HG03439 (cell line): ENCODE measurements around the gene RAP1GAP2.
"Not testable (repeated sequence)": the region's sequence is repeated elsewhere in the genome, so short reads cannot be mapped to it uniquely, and the experiment has no call there.

Experiments
- ATAC-seq: cut with Tn5 transposase; IDR thresholded peaks from one replicate; pipeline ENCODE4 v1.9.1; 2021; ENCODE audit warnings: mild to moderate bottlenecking, moderate library complexity; ENCODE audit not compliant: unreplicated experiment

Gene RAP1GAP2

DNA sequence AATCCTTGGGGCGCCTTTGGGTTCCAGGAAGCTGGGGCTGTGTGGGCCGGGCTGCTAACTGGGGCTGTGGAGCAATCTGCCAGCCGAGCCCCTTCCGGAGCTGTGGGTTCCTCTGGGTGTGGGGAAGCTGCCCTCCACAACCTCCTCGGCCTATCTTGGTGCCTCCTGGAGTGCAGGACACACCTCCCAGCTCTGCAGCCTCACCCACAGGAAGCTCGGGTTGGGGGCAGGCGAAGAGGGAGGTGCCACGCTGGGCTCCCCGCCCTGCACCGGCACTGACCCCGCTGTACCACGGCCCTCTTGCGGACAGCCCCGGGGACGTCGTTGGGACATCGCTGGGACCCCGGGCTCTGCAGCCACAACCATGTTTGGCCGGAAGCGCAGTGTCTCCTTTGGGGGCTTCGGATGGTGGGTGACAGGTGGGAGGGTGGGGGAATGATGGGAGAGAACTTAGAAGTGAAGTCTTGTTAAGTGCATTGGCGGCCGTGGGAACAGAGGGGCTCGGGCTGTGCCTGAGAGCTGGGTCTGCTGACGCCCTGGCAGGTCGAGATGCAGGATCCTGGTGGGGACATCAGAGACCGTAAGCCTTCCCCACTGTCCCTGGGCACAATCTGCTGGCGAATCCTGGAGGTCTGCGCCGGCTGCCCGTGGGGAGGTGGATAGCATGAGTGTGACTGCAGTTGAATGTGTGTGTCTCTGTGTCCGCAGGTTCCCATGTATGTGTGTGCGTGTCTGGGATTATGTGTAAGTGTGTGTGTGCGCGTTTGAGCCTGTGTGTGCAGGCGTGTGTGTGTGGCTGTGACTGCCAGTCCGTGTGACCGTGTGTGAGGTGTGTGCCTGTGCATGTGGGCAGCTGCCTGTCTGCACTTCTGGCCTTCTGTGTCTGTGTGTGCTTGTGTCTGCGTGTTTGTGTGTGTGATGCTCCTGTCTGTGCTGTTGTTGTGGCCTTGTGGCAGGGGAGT lies at the start of gene RAP1GAP2:
Gene RAP1GAP2 (plus strand): TSS at position 275 of the 962 bp plus-strand sequence. CDS start 90 bp downstream, at position 365.
- ATAC-seq: no peak

DNA sequence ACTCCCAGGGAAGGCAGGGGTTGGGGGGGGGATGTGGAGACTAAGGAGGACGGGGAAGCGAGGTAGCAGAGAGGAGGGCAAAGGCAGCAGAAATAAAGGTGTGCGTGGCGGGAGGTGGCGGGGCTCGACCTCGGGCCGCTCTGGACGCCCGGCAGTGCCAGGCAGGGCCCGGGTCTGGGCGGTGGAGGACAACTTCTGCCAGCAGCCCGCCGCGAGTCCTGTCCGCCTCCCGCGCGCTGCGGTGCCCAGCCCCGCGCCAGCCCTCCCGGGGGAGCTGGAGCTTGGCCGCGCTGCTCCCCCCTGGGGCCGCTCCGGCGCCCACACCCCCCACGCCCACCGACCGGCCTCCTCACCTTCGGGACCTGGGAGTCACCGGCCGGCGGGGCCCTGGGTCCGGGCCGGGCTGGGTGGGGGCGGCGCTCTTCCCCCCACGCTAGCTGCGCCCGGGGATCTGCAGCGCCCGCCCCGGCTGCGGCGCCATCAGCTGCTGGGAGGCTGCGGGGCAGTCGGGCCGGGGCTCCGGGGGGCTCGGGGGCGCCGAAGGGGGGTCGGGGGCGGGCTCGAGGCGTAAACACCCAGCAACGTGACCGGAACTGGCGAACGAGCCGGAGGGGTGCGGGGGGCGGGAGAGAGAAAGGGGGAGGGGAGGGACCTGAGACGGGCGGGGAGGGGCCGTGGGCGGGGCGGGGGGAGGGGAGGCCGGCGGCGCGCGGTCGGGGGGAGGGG lies 47.0 kb upstream of the RAP1GAP2 start, which contains the start of gene CCDC92B:
Gene CCDC92B (minus strand): TSS at position 595 of the 726 bp plus-strand sequence. CDS start 14,507 bp downstream, outside the sequence.
- ATAC-seq: no peak

DNA sequence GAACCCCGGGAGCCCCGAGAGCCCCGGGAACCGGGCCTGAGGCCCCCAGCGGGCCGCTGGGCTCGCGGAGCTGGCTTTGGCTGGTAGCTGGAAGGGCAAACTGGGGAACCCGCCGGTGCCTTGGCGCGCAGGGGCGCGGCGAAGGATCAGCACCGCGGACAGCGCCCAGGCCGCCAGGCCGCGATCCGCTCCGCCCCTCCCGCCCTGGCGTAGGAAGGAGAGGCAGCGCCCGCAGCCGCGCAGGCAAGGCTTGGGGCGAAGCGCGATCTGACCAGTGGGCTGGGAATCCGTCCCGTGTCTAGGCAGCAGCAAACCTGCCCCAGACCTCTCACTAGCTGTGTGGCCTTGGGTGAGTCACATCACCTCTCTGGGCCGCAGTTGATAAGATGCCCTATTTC lies 46.5 kb upstream of the RAP1GAP2 start:
- ATAC-seq: no peak

DNA sequence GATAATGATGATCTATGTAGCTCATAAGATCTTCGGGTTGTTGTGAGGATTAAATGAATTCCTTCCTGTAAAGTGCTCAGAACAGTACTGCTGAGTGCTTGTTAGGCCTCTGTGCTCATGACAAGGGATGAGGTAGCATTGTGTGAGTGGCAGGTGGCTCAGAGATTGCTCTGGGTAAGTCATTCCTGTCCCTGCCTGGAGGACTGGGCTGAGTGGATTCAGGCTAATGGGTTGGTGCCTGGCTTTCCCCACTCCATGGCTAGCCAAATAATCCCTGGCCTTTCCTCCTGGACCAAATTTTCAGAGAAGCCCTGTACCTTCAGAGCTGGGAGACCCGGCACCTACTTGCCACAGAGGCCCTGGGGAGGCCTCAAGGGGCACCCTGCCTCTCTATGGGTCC lies 45.5 kb upstream of the RAP1GAP2 start:
- ATAC-seq: no peak

DNA sequence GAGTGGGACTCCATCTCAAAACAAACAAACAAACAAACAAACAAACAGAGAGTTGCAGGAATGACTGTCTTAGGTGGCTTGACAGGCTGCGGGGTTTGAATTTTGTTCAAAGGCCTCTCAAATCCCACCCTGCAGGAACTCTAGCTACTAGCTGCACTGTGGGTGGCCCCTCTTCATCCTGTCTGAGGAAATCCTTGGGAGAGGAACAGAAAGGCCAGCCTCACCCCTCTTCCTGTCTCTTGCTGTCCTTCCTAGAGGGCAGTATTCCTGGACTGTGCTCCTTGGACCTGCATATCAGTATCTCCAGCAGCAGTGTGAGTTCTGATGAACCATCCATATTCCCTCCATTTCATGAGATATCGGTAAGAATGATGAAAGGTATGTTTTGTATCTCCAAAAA lies 44.7 kb upstream of the RAP1GAP2 start:
- ATAC-seq: no peak

DNA sequence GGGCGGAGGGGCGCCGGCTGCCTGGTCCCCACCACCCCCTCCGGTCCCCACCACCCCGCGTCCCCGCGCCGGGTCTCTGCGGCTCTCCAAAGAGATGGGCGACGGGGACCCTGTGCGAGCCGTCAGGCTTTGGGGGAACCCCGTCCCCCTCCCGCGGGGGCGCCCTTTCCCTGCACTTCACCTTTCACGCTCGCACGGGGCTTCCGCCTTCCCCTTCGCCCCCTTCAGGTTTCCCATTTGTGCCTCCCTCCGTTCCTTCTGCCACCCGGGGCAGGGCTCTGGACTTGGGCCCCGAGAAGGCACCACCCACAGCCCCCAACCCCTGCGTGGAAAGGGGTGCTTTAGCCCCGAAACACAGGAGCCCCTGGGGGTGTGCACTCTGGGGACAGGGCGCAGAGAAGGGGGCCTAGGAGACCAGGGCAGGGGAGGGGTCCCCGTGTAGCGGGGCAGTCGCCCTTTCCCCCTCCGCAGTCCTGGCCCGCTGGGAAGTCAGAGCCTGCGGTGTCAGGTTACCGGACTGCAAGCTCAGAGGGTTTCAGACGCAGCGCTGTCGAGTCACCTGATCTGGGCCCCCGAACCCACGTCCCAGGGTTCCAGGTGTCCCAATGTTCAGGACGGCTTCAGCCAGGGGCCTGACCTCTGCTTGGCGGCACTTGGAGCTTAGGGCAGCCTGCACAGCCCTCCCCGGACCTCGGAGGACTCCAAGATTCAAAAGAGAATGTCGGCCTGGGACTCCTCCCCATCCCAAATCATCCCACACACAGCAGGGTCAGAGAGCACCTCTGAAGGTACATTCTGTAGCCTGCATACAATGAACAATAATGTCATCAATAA lies 40.1 kb upstream of the RAP1GAP2 start:
- ATAC-seq: no peak

DNA sequence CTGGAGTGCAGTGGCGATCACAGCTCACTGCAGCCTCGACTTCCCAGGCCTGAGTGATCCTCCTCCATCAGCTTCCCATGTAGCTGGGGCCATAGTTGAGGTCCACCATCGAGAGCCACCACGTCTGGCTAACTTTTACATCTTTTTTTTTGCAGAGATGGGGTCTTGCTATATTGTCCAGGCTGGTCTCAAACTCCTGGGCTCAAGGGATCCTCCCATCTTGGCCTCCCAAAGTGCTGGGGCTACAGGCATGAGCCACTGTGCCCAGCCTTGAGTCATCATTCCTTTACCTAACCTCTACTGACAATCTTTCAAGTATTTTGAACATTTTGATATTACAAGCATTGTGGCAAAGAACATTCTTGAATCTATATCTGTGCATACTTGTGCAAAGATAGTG lies 37.4 kb upstream of the RAP1GAP2 start:
- no peak for ATAC-seq

DNA sequence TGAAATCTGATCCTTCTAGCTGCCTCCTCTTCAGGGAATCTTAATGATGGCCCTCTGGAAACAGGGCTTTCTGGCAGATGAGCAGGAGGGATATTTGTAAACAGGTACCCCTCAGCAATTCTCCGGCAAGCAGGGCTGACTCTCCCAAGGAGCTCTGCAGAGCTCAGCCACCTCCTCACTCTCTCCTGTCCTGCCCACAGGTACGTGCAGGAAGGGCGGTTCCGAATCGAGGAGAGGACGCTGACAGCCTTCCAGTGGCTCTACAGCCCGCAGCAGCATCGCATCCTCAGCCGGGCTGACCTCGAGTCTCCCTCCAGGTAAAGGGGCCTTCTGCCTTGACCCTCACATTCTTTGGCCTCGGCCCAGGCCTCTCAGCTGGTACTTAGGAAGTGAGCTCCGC lies 26.1 kb upstream of the RAP1GAP2 start:
- ATAC-seq: no peak

DNA sequence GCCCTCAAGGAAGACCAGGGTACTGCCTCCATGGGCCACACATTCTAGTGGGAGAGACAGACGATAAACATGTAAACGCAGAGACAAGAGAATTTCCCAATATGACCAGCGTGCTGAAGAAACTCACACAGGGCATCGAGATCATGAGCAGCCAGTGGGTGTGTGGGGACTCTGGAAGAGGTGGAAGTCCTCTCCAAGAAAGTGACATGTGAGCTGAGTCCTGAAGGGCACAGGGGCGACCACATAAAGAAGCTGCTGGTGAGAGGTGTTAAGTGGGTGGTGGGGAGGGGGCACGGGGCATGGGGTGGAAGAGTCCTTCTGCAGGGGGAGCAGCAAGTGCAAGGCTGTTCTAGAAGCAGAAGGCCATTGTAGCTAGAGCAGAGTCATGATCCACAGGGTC lies 21.0 kb upstream of the RAP1GAP2 start:
- ATAC-seq: no peak

DNA sequence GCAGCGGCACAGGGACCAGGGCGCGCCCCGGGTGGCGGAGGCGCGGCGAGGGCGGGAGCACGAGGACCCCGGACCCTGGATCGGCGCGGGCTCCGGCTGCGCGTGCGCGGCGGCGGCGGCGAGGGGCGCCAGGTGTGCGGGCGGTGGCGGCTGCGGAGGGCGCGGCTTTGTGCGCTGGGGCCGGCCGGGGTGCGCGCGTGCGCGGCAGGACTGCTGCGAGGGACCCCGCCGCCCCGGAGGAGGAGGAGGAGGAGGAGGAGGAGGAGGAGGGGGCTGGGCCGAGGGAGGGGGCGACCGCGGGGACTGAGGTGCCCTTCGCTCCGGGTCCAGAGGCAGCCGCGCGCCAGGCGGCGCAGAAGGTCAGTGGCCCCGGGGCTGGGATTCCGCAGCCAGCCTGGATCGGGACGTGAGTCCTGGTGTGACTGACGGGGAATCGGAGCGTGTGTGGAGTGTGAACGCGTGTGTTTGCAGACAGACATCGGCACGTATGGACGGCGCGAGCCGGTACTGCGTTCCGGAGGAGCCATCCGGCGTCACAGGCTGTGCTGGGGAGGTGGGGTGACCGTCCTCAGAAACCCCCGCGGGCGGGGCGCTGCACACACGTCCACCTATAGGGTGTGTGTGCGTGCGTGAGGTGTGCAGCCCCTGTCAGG lies 19.5 kb upstream of the RAP1GAP2 start:
- no peak for ATAC-seq

DNA sequence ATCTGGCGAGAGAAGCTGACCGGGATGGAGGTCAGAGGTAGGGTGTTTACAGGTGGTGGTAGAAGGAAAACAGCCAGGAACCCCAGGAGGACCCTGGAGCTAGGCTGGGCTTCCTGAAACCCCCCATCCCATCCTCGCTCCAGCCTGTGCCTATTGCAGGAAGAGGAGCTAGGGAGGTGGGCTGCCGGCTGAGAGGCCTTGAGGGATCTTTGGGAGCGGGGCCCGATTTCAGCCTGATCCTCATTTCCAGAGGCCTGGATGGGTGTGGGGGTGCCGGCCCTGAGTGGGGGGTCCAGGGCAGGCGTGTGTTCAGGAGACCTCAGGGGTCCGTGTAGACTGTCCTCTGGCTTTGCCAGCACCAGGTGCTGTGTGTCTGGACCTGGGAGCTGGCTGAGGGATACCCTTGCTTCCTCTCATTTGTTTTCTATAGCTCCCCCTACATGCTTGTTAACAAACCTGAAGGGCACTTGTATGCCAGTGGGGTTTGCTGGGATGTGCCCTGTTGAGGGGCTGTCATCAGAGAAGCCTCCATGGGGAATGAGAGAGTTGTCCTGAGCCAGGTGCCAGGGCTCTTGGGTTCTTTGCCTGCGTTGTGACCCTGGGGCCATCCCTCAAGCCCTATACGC lies 18.9 kb upstream of the RAP1GAP2 start:
- no peak for ATAC-seq

DNA sequence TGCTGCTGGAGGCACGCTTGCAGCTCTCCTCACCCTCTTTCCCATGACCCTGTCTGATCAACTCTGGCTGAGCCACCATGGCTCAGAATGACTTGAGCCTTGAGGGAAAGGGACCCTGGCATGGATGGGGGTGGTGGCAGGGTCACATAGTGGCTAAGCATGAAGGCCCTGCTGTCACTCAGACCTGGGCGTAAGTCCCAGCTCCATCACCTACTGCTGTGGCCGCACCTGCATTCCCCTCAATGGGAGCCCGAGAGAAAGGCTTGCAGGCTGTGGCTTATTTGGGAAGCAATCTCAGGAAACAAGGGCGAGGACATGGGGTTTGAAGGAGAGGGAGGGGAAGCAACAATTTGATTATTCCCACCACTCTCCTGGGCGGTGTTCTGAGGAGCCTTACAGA lies 17.7 kb upstream of the RAP1GAP2 start:
- no peak for ATAC-seq

DNA sequence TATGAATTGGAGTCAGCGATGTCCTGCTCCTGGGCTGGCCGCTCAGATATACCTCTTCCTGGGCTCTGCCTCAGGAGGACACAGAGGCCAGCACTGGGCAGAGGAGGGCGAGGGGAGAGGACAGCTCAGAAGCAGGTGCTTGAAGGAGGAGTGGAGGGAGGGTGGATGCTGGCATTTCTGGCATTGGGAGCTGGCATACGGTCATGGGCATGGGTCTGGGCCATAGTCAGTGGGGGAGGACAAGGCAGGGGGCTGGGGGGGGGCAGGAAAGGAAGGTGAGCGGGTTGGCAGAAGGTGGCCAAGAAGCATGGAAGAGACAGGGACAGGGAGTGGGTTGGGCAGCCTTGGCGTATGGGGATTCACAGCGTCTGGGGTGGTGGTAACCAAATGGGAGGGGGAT lies 16.7 kb upstream of the RAP1GAP2 start:
- ATAC-seq: no peak

DNA sequence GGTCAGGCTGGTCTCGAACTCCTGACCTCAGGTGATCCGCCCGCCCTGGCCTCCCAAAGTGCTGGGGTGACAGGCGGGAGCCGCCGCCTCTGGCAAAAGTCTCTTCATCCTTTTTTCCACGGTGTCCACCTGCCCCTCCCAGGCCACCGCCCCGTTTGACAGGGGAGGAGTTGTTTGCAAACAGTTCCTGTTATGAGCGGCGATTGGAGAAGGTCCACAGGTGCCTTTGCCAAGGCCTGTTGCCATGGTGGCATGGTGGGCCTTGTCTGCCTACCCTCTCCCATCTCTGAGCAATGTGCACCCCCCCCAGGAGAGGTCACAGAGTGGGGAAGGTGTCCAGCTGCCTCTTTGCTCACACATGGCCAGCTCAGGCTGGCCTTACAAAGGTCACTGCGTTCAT lies 16.0 kb upstream of the RAP1GAP2 start:
- ATAC-seq: no peak

DNA sequence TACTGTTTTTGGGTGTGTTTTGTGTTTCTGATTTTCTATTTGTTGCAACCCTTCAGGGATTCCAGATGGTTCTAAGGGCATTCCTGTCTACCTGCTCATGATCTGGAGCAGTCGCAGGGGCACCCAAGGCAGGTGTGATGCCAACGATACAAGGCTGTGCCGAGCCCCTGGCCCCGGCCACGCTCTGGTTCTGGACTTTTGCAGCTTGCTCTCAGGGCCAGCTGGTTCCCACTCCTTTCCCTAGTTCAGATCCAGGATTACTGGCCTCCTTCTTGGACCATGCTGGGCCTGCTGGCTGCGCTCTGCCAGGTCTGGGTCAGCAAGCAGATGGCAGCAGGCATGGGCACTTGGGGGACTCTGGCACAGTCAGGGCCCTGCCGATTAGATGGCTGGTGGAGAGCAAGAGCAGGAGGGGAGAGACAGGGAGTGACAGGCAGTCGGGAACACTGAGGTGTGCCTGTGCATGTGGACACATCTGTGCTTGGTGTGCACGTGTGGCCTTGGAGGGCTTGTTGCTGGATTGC lies 15.2 kb upstream of the RAP1GAP2 start:
- ATAC-seq: no peak

DNA sequence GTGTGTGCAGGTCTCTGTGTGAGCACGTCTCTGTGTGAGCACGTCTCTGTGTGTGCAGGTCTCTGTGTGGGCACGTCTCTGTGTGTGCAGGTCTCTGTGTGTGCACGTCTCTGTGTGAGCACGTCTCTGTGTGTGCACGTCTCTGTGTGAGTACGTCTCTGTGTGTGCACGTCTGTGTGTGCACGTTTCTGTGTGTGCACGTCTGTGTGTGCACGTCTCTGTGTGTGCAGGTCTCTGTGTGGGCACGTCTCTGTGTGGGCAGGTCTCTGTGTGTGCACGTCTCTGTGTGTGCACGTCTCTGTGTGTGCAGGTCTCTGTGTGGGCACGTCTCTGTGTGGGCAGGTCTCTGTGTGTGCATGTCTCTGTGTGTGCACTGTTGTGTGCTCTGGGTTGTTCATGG lies 14.6 kb upstream of the RAP1GAP2 start:
- ATAC-seq: not testable (repeated sequence)

DNA sequence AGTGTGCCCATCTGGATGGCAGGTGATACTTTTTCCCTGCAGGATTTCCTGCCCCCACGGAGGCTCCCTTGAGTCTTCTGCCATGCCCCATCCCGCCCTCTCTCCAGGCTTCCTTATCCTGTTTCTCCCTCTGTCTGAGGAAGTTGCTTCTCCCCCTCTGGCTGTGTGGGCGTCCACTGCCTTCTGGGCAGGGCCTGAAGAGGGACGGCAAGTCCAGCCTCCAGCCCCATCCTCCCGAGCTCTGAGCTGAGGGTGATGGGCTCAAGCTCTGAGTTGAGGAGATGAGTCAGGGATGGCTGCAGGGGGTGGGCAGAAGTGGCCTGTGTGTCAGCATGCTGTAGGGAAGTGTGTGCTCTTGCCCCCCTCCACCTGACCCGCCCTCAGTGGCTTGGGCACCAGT lies 14.2 kb upstream of the RAP1GAP2 start:
- ATAC-seq: no peak

DNA sequence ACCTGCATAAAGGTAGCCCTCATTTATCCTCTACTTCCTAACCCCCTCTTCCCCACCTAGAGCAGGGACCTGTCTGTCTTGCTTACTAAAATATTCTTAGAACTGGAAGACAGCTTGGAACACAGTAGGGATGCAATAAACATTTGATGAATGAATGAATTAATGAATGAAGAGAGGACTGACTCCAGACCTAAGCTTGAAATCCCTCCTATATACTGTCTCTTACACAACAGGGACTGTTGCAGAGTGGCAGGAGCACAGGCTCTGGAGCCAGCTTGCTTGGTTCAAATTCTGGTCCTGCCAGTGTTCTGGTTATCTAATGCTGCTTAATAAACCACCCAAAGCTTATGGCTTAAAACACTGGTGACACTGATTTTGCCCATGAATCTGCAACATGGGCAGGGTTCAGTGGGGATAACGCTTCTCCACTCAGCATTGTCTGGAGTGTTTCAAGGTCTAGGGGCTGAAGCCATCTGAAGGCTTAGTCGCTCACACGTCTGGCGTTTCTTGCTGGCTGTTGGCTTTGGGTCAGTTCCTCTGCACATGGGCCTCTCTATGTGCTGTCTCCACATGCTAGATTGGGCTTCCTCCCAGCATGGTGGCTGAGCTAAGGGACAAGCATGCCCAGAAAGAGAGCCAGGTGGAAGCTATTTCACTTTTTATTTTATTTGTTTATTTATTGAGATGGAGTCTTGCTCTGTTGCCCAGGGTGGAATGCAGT lies 12.8 kb upstream of the RAP1GAP2 start:
- ATAC-seq: no peak

DNA sequence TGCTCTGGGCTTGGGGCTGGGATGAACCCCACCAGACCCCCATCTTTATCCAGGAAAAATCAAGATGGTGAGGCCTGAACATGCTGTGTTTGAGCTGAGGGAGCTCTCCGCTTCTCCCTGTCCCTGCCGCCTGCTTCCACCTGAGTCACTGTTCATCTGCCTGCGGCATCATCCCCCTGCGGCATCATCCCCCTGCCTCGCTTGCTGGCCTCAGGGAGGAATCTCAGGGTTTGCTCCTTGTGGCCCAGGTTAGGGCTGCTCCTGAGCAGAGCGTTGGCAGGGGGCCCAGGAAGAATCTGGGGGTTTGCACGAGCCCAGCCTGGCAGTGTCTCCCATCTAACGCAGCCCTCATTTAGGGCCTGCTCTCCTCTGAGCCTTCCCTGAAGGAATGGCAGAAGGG lies 11.4 kb upstream of the RAP1GAP2 start:
- no peak for ATAC-seq
